ENCODE results near the gene PROCA1.
"Not testable (repeated sequence)": the region's sequence is repeated elsewhere in the genome, so short reads cannot be mapped to it uniquely, and the experiment has no call there.

The PROCA1 gene

DNA sequence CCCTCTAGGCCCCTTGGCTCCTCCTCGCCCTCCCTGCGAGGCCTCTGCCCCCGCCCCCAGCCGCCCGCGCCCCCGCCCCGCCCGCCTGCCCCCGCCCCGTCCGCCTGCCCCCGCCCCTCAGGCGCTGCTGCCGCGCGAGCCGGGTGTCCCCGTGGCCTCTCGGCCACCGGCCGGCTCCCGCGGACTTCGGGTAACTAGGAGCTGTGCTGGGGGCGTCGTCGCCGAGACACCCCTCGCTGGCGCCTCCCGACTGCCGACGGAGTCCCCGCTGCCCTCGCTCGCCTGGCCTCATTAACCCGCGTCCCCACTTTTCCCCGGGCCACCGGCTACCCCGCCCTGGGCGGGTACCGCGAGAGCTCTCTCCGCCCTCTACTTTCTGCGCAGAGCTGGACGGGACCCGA, 14.5 kb upstream of the PROCA1 start, which contains the start of gene TLCD1:
TLCD1 (minus strand) TSS at position 8 of the 401 bp plus-strand sequence. CDS start 136 bp downstream, outside the sequence.
- Histone ChIP-seq H3K36me3 (replicated peaks; ENCODE audit: low read depth, low read length) (peaks cover 34% of the 10 kb centered on the region), H3K9me3 (ENCODE audit: insufficient read depth, low read length) (no peaks in the 10 kb centered on the region), H3K4me3 (ENCODE audit: low read length) (peak within 1 kb of the TSS; percentile 93), H3K4me1 (ENCODE audit: low read length) (peaks cover 59% of the 10 kb centered on the region), H4K20me1 (ENCODE audit: insufficient read depth, low read length) (peaks cover 32% of the 10 kb centered on the region), H3K27me3 (ENCODE audit: low read depth, low read length) (no peaks in the 10 kb centered on the region), H3K79me2 (ENCODE audit: low read length) (peaks cover 50% of the 10 kb centered on the region), H3K4me2 (ENCODE audit: low read length) (peak within 1 kb of the TSS; percentile 99), H3K27ac (ENCODE audit: low read length) (peak within 1 kb of the TSS; percentile 100), H2AFZ (ENCODE audit: low read depth, low read length) (no peak within 1 kb of the TSS), H3K9ac (ENCODE audit: low read length) (peak within 1 kb of the TSS; percentile 100)
- TF ChIP-seq, protein P1, sequence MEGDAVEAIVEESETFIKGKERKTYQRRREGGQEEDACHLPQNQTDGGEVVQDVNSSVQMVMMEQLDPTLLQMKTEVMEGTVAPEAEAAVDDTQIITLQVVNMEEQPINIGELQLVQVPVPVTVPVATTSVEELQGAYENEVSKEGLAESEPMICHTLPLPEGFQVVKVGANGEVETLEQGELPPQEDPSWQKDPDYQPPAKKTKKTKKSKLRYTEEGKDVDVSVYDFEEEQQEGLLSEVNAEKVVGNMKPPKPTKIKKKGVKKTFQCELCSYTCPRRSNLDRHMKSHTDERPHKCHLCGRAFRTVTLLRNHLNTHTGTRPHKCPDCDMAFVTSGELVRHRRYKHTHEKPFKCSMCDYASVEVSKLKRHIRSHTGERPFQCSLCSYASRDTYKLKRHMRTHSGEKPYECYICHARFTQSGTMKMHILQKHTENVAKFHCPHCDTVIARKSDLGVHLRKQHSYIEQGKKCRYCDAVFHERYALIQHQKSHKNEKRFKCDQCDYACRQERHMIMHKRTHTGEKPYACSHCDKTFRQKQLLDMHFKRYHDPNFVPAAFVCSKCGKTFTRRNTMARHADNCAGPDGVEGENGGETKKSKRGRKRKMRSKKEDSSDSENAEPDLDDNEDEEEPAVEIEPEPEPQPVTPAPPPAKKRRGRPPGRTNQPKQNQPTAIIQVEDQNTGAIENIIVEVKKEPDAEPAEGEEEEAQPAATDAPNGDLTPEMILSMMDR (IDR thresholded peaks at IDR 0.05; ENCODE audit: low read depth, low read length): no peak
- TF ChIP-seq EZH2phosphoT487 (IDR thresholded peaks at IDR 0.05; ENCODE audit: low read depth): no peak

DNA sequence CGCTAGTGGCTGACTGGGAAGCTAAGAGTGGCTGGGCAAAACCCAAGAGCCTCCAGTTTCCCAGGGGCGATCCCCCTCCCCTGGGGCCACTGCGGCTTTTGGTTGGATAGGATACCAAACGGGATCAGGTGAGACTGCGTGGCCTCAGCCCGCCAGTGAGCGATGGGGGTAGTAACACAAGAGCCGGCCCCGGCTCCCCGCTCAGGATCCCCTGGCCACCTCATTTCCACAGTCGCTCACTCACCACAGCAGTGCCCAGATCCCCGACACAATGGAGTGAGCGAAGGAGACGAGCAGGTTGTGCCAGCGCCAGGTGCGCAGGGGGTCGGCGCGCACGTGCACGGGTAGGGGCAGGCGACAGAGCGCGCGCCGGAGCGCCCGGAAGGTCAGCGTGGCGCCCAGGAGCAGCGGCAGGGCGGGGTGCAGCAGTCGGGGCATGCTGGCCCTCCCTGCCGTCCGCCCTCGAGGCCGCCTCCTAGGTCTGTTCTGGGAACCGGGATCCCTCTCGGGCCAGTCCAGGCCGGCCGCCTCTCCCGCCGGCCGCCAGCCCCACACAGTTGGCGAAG, 14.1 kb upstream of the PROCA1 start:
- Histone ChIP-seq H3K79me2 (ENCODE audit: low read length) (peaks cover 55% of the 10 kb centered on the region), H3K4me3 (ENCODE audit: low read length) (peak overlapping the region; percentile 93), H3K27me3 (ENCODE audit: low read depth, low read length) (no peaks in the 10 kb centered on the region), H3K9ac (ENCODE audit: low read length) (peak overlapping the region; percentile 85), H3K36me3 (replicated peaks; ENCODE audit: low read depth, low read length) (peaks cover 39% of the 10 kb centered on the region), H3K9me3 (ENCODE audit: insufficient read depth, low read length) (no peaks in the 10 kb centered on the region), H4K20me1 (ENCODE audit: insufficient read depth, low read length) (peaks cover 32% of the 10 kb centered on the region), H3K27ac (ENCODE audit: low read length) (peak overlapping the region; percentile 100), H2AFZ (ENCODE audit: low read depth, low read length) (no peak overlapping the region), H3K4me1 (ENCODE audit: low read length) (peaks cover 59% of the 10 kb centered on the region), H3K4me2 (ENCODE audit: low read length) (peak overlapping the region; percentile 99)
- no peak for TF ChIP-seq EZH2phosphoT487 (IDR thresholded peaks at IDR 0.05; ENCODE audit: low read depth)
- TF ChIP-seq, protein P1 (IDR thresholded peaks at IDR 0.05; ENCODE audit: low read depth, low read length): no peak

DNA sequence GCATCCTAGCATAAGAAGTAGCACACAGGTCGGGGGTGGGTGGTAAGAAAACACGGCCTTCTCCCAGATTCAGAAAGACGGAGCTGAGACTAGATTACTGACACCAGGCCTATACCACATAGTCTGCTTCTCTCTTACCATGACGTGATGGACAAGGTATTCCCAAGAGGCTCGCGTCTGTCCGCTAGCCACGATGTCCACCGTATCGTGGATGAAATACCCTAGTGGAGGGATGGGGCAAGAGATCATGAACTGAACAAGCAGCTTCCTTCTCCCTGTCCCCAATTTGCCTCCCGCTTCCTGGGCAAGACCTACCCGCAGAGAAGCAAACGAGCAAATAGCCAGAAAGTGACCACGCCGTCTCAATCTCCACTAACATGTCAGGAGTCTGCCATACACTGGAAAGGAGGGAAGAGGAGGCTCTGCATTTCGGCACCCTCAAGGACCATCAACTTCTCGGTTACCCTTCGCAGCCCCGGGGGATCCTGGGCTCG, 13.5 kb upstream of the PROCA1 start:
- Histone ChIP-seq H3K79me2 (ENCODE audit: low read length) (peaks cover 61% of the 10 kb centered on the region), H4K20me1 (ENCODE audit: insufficient read depth, low read length) (peaks cover 32% of the 10 kb centered on the region), H3K27me3 (ENCODE audit: low read depth, low read length) (no peaks in the 10 kb centered on the region), H3K27ac (ENCODE audit: low read length) (peak overlapping the region; percentile 100), H3K4me3 (ENCODE audit: low read length) (peak overlapping the region; percentile 93), H3K9me3 (ENCODE audit: insufficient read depth, low read length) (no peaks in the 10 kb centered on the region), H3K4me1 (ENCODE audit: low read length) (peaks cover 59% of the 10 kb centered on the region), H3K36me3 (replicated peaks; ENCODE audit: low read depth, low read length) (peaks cover 44% of the 10 kb centered on the region), H2AFZ (ENCODE audit: low read depth, low read length) (no peak overlapping the region), H3K4me2 (ENCODE audit: low read length) (peak overlapping the region; percentile 99), H3K9ac (ENCODE audit: low read length) (peak overlapping the region; percentile 85)
- TF ChIP-seq EZH2phosphoT487 (IDR thresholded peaks at IDR 0.05; ENCODE audit: low read depth): no peak
- TF ChIP-seq, protein P1 (IDR thresholded peaks at IDR 0.05; ENCODE audit: low read depth, low read length): no peak

DNA sequence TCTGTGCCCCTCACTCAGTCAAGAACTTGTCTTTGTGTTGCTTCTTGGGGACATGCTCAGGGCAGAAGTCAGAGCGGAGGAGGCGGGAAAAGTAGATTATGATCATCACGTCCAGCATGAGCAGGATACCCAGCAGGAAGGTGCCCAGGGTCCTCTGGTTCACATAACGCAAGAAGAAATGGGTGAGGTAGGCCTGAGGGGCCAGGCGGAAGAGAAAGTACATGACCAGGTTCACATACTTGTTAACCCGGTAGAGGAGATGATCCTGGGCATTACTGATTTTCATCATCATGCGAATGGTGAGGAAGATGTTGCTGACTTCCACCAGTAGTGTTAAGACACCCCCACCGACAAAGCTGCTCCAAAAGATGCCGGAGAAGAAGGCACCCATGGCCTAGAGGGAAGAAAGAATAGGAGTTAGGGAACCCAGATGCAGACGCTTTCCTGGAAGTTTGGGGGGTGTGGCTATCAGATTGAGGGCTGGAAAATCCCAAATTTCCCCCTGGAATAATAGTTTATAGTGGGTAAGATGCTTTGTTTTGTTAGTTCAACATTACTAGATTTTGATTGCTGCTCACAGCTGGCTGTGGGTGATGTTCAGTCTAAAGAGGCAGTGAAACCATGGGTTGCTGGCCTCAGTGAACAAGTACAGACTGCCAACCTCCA, 12.9 kb upstream of the PROCA1 start:
- Histone ChIP-seq H3K27me3 (ENCODE audit: low read depth, low read length) (no peaks in the 10 kb centered on the region), H3K9ac (ENCODE audit: low read length) (peak overlapping the region; percentile 85), H4K20me1 (ENCODE audit: insufficient read depth, low read length) (peaks cover 32% of the 10 kb centered on the region), H3K79me2 (ENCODE audit: low read length) (peaks cover 63% of the 10 kb centered on the region), H2AFZ (ENCODE audit: low read depth, low read length) (no peak overlapping the region), H3K36me3 (replicated peaks; ENCODE audit: low read depth, low read length) (peaks cover 47% of the 10 kb centered on the region), H3K4me1 (ENCODE audit: low read length) (peaks cover 55% of the 10 kb centered on the region), H3K27ac (ENCODE audit: low read length) (peak overlapping the region; percentile 100), H3K4me3 (ENCODE audit: low read length) (peak overlapping the region; percentile 93), H3K9me3 (ENCODE audit: insufficient read depth, low read length) (no peaks in the 10 kb centered on the region), H3K4me2 (ENCODE audit: low read length) (peak overlapping the region; percentile 99)
- TF ChIP-seq, protein P1 (IDR thresholded peaks at IDR 0.05; ENCODE audit: low read depth, low read length): no peak
- no peak for TF ChIP-seq EZH2phosphoT487 (IDR thresholded peaks at IDR 0.05; ENCODE audit: low read depth)

DNA sequence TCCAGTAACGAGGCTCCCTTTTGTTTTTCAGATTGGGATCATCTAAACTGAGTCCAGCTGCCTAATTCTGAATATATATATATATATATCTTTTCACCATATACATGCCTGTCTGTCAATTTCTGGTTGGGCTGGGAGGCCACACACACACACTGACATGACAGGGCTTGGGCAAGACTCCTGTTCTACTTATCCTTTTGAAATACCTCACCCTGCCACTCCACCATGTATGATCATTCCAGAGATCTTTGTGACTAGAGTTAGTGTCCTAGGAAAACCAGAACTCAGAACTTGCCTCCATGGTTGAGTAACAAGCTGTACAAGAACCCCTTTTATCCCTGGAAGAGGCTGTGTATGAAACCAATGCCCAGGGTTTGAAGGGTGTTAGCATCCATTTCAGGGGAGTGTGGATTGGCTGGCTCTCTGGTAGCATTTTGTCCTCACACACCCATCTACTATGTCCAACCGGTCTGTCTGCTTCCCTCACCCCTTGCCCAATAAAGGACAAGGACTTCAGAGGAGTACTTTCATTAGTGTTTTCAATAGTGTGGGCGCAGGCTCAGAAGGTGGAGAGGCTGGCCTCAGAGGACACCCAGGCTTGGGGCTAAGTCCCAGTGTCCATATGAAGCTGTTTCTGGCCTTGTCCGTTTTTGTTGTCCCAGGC, 12.3 kb upstream of the PROCA1 start:
- Histone ChIP-seq H3K4me2 (ENCODE audit: low read length) (peak overlapping the region; percentile 99), H3K27ac (ENCODE audit: low read length) (peak overlapping the region; percentile 100), H3K36me3 (replicated peaks; ENCODE audit: low read depth, low read length) (peaks cover 47% of the 10 kb centered on the region), H3K9ac (ENCODE audit: low read length) (peak overlapping the region; percentile 100), H3K4me3 (ENCODE audit: low read length) (peak overlapping the region; percentile 93), H3K79me2 (ENCODE audit: low read length) (peaks cover 67% of the 10 kb centered on the region), H4K20me1 (ENCODE audit: insufficient read depth, low read length) (peaks cover 32% of the 10 kb centered on the region), H3K4me1 (ENCODE audit: low read length) (peaks cover 49% of the 10 kb centered on the region)
- not testable (repeated sequence) for H2AFZ ChIP-seq (ENCODE audit: low read depth, low read length); H3K27me3 ChIP-seq (ENCODE audit: low read depth, low read length); H3K9me3 ChIP-seq (ENCODE audit: insufficient read depth, low read length)

All from OCI-LY3 (cell line).